Gastrocnemius medialis (tissue), 4 donors: ENCODE results near the gene CRAMP1. TPM values are rescaled to one million over a fixed set of nuclear protein-coding genes. Genes with fewer than 3 reads are reported as not detected.

Source experiments
- ATAC-seq, 2 donors: fragments of 150-250 bp; one replicate each; pipeline ENCODE4 v1.9.1; 2016
- DNase-seq, 2 donors: peaks; one replicate each; pipeline ENCODE4 v3.0.0-alpha.2; 2019
- H3K27ac ChIP-seq, 4 donors: fragments of 200-600 bp; sonication (generic); 1 replicate in 1 of 4; 2 replicates in 3 of 4; pipeline ENCODE4 v1.5.1; 2016 to 2018; ENCODE audit warnings: mild to moderate bottlenecking in 2 of 4, moderate library complexity in 1 of 4
- H3K27me3 ChIP-seq, 3 donors: fragments of 200-600 bp; sonication (generic) in 2 of 3; 1 replicate in 1 of 3; 2 replicates in 2 of 3; pipeline versions ENCODE4 v1.5.1 to v1.6.0; 2016 to 2019; ENCODE audit warnings: mild to moderate bottlenecking in 1 of 3, moderate library complexity in 1 of 3
- H3K36me3 ChIP-seq, 2 donors: fragments of 200-600 bp; sonication (generic) in 1 of 2; one replicate each; pipeline ENCODE4 v1.5.1; 2017 to 2018
- H3K4me1 ChIP-seq, 2 donors: fragments of 200-600 bp; sonication (generic) in 1 of 2; one replicate each; pipeline ENCODE4 v1.5.1; 2016 to 2017; ENCODE audit warnings: mild to moderate bottlenecking in 2 of 2
- H3K4me3 ChIP-seq, 4 donors: fragments of 200-600 bp; sonication (generic) in 3 of 4; 1 replicate in 1 of 4; 2 replicates in 3 of 4; pipeline ENCODE4 v1.5.1; 2016 to 2019; ENCODE audit warnings: mild to moderate bottlenecking in 2 of 4
- H3K9me3 ChIP-seq, 3 donors: fragments of 200-600 bp; sonication (generic) in 2 of 3; 1 replicate in 1 of 3; 2 replicates in 2 of 3; pipeline ENCODE4 v1.5.1; 2016 to 2019
- CTCF ChIP-seq, 5 experiments: fragments of 450-650 bp in 3 of 5; fragments of 200-600 bp in 2 of 5; sonication (generic) in 2 of 5; IDR thresholded peaks in 4 of 5; conservative IDR thresholded peaks in 1 of 5; 1 replicate in 4 of 5; 2 replicates in 1 of 5; pipeline ENCODE4 v1.5.1; 2016 to 2019; ENCODE audit warnings: antibody characterized with exemption in 5 of 5, mild to moderate bottlenecking in 3 of 5, moderate library complexity in 3 of 5
- POLR2A ChIP-seq, 2 donors: fragments of 450-650 bp; IDR thresholded peaks; one replicate each; pipeline ENCODE4 v1.6.1; 2017; ENCODE audit warnings: antibody characterized with exemption in 2 of 2, mild to moderate bottlenecking in 2 of 2, moderate library complexity in 2 of 2
- in situ Hi-C, 4 donors: fragments of 200-750 bp; cut with MboI; loops; one replicate each; pipeline versions ENCODE4 v1.15.0 to v1.8.0; 2017; ENCODE audit warnings: low sequenced_read_pairs in 4 of 4
- intact Hi-C: fragments of 100-400 bp; cut with DNase I; formaldehyde crosslinking; loops from one replicate; pipeline ENCODE4 v1.15.1; 2023; ENCODE audit warnings: low total_unique reads
- total RNA-seq, 4 donors: library from RNA; depleted of rRNA; stranded (reverse); fragments of >200 nt; gene quantifications; one replicate each; pipeline versions ENCODE4 v1.1.0 to v1.2.3, GENCODE V29; 2016

The CRAMP1 gene
- total RNA-seq, 4 donors from 2014 or later = 7.0 to 10.7 (median 8.7) TPM

- peaks cover 0 to 8% of the 10 kb centered on the region in 2 donors for H3K4me1 ChIP-seq
- intact Hi-C loops (no loop called here), in situ Hi-C loops (no loop called here)
- H3K4me3 ChIP-seq = no peak overlapping the region
- H3K27me3 ChIP-seq = no peaks in the 10 kb centered on the region
- no peak for TF ChIP-seq CTCF (IDR thresholded peaks at IDR 0.05 in 4 of 5, conservative IDR thresholded peaks at IDR 0.05 in 1 of 5)
- no peak for TF ChIP-seq POLR2A (IDR thresholded peaks at IDR 0.05)
- H3K27ac ChIP-seq = no peak overlapping the region
- no peak for ATAC-seq
- peaks cover 0 to 26% of the 10 kb centered on the region in 2 donors for H3K36me3 ChIP-seq
- no peak for DNase-seq
- H3K9me3 ChIP-seq = no peaks in the 10 kb centered on the region
Observed at GRCh38 chr16:1650131-1650530, 38.0 kb downstream of the CRAMP1 start.

GRCh38 chr16:1651094-1651973 is 39.2 kb downstream of the CRAMP1 start:
- H3K27ac ChIP-seq = no peak overlapping the region
- H3K9me3 ChIP-seq = no peaks in the 10 kb centered on the region
- intact Hi-C loops = no loop called here
- ATAC-seq = peak in 1 of 2 donors; percentile 42
- peaks cover 0 to 38% of the 10 kb centered on the region in 2 donors for H3K36me3 ChIP-seq
- TF ChIP-seq POLR2A (IDR thresholded peaks at IDR 0.05) = no peak
- TF ChIP-seq CTCF (IDR thresholded peaks at IDR 0.05 in 4 of 5, conservative IDR thresholded peaks at IDR 0.05 in 1 of 5) = no peak
- no peak overlapping the region for H3K4me3 ChIP-seq
- DNase-seq = no peak
- H3K27me3 ChIP-seq = no peaks in the 10 kb centered on the region
- H3K4me1 ChIP-seq = peaks cover 0 to 1% of the 10 kb centered on the region in 2 donors
- in situ Hi-C loops = no loop called here

GRCh38 chr16:1651974-1652312 is 39.8 kb downstream of the CRAMP1 start:
- no peak for ATAC-seq
- in situ Hi-C loops = no loop called here

GRCh38 chr16:1653023-1653422 is 40.9 kb downstream of the CRAMP1 start:
- intact Hi-C loops (no loop called here), in situ Hi-C loops (no loop called here)
- H3K4me3 ChIP-seq = no peak overlapping the region
- no peak for ATAC-seq
- H3K4me1 ChIP-seq = no peaks in the 10 kb centered on the region
- no peak for TF ChIP-seq POLR2A (IDR thresholded peaks at IDR 0.05)
- no peak for DNase-seq
- no peak overlapping the region for H3K27ac ChIP-seq
- H3K9me3 ChIP-seq = no peaks in the 10 kb centered on the region
- H3K36me3 ChIP-seq = peaks cover 0 to 54% of the 10 kb centered on the region in 2 donors
- no peaks in the 10 kb centered on the region for H3K27me3 ChIP-seq

More at GRCh38 chr16:1651974-1652312, 39.8 kb downstream of the CRAMP1 start:
- no peak overlapping the region for H3K27ac ChIP-seq
- no peaks in the 10 kb centered on the region for H3K9me3 ChIP-seq
- H3K4me1 ChIP-seq = no peaks in the 10 kb centered on the region
- H3K36me3 ChIP-seq = peaks cover 0 to 44% of the 10 kb centered on the region in 2 donors
- TF ChIP-seq POLR2A (IDR thresholded peaks at IDR 0.05) (no peak), CTCF (IDR thresholded peaks at IDR 0.05 in 4 of 5, conservative IDR thresholded peaks at IDR 0.05 in 1 of 5) (no peak)
- intact Hi-C loops = no loop called here
- no peaks in the 10 kb centered on the region for H3K27me3 ChIP-seq
- DNase-seq = no peak
- H3K4me3 ChIP-seq = no peak overlapping the region

- Histone ChIP-seq H3K9me3 (no peaks in the 10 kb centered on the region), H3K4me3 (no peak overlapping the region), H3K27me3 (no peaks in the 10 kb centered on the region), H3K4me1 (no peaks in the 10 kb centered on the region), H3K36me3 (peaks cover 0 to 63% of the 10 kb centered on the region in 2 donors), H3K27ac (no peak overlapping the region)
- TF ChIP-seq POLR2A (IDR thresholded peaks at IDR 0.05) (no peak), CTCF (IDR thresholded peaks at IDR 0.05 in 4 of 5, conservative IDR thresholded peaks at IDR 0.05 in 1 of 5) (no peak)
- ATAC-seq (no peak), DNase-seq (no peak)
- in situ Hi-C loops (no loop called here), intact Hi-C loops (no loop called here)
Observed at GRCh38 chr16:1654505-1655268, 42.5 kb downstream of the CRAMP1 start.
